GM19025 (cell line): ENCODE data around the gene KIFC1.

Source experiments
- ATAC-seq: cut with Tn5 transposase; IDR thresholded peaks from one replicate; pipeline ENCODE4 v1.9.1; 2021; ENCODE audit warnings: mild to moderate bottlenecking, low read depth, moderate library complexity; ENCODE audit not compliant: unreplicated experiment

KIFC1 gene

DNA sequence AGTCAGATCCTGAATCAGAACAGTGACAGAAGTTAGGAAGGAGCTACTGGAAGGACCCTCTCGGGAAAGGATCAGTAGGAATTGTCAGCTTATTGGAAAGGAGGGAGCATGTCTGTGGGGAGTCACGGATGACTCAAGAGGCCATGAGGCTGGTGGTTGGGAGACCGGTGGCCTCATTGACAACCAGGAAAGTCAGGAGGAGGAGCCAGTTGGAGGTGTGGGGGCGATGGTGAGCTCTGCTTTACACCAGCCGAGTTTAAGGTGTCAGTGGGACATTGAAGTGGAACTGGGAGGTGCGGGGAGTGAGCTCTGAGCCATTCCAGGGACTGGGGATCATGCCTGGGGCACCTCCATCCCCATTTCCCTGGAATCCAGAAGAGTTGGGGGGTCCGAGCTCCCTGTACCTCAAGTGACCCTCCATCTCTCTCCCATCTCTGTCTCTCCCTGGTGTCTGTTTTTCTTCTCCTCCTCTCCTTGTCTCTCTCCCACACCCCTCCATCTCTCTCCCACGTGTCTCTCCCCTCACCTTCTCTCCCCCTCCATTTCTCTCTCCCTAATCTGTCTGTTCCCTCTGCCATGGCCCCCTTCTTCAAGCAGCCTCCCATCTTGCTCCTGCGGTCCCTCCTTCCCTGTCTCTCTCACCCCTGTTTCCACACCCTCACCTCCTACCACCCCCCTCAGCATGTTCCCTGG lies 48.5 kb downstream of the KIFC1 start:
- no peak for ATAC-seq

GRCh38 chr6:33440649-33441309 lies 49.2 kb downstream of the KIFC1 start:
- ATAC-seq = no peak

DNA sequence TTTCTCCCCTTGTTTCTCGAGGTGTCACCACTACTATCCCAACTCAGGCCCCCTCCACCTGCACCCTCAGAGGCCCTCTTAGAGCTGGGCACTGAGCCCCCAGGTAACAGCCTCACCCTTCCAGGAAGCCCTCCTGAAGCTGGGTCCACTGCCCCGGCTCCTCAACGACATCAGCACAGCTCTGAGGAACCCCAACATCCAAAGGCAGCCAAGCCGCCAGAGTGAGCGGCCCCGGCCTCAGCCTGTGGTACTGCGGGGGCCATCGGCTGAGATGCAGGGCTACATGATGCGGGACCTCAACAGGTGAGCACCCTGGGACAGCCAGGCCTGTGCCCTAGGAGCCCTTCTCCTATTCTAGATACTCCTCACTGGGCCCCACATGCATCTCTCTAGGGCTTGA lies 49.8 kb downstream of the KIFC1 start:
- ATAC-seq = no peak

DNA sequence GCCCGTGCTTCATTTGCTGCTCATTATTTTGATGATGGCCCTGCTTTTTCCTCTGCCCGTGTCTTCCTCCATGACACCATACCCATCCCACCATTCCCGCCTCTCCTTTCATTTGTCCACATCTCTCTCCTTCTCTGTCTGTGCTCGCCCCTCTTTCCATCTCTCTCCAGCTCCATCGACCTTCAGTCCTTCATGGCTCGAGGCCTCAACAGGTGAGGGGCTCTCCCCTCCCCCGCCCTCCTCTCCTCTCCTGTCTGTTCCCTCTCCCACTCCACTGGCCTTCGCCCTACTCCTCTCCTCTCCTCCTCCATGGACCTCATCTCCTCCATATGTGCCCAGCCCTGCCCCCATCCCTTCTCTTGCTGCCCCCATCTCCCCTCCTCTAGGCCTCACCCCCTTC lies 50.7 kb downstream of the KIFC1 start:
- no peak for ATAC-seq

- no peak for ATAC-seq
These were observed 51.4 kb downstream of the KIFC1 start for GRCh38 chr6:33443025-33443424.

DNA sequence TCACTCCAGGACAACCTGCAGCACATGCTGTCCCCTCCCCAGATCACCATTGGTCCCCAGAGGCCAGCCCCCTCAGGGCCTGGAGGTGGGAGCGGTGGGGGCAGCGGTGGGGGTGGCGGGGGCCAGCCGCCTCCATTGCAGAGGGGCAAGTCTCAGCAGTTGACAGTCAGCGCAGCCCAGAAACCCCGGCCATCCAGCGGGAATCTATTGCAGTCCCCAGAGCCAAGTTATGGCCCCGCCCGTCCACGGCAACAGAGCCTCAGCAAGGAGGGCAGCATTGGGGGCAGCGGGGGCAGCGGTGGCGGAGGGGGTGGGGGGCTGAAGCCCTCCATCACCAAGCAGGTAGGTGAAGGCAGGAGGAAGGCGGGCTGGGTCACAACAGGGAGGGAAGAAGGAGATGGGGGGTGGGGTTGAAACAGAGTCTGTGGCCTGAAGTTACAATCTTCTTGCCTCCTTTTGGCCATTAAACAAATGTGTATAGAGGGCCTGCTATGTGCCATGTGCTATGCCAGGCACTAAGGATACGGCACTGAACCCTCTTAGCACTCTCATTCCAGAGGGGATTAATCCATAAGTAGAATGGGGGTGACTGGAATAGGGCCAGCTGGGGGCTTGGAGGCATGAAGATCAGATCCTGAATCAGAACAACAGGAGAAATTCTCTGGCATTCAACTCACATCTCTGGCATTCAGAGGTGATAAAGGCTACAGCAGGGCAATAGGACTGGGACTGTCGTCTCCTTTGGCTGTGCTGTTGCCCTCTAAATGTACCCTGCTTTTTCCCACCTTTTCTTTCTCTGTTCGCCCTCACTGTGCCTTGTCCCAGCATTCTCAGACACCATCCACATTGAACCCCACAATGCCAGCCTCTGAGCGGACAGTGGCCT lies 52.2 kb downstream of the KIFC1 start:
- ATAC-seq = no peak

GRCh38 chr6:33445119-33445603 lies 53.5 kb downstream of the KIFC1 start:
- no peak for ATAC-seq

GRCh38 chr6:33446356-33446755 lies 54.7 kb downstream of the KIFC1 start:
- no peak for ATAC-seq

DNA sequence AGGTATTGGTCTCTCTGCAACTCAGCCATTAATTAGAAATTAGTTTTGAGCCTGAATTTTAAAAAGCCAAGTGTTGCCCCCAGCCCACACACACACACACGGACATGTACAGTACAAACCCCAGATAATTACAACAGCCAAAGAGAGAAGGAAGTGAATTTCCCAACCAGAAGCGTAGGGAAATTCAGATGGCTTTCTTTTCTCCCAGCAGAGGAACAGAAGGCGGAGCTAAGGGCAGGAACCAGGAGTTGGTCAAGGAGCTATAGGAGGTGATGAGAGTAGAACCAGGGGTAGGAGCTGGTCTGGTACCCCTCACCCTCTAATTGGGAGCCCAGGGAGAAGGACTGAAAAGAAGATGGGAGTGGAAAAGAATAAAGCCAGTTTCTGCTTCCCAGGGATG lies 58.8 kb downstream of the KIFC1 start:
- no peak for ATAC-seq

DNA sequence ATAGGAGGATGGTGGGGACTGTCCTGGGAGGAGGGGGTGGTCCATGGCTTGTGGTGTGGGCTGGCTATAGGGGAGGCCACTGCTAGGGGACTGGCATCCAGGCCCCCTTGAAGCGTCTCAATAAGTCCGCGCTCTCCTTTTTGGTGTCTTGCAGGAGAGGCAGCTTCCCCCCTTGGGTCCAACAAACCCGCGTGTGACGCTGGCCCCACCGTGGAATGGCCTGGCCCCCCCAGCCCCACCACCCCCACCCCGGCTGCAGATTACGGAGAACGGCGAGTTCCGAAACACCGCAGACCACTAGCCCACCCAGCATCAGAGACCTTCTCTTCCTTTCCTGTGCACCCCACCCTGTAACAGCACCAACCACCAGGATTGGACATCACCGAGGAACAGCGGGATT lies 60.0 kb downstream of the KIFC1 start:
- no peak for ATAC-seq

GRCh38 chr6:33452496-33452895 lies 60.9 kb downstream of the KIFC1 start:
- ATAC-seq = no peak

GRCh38 chr6:33453393-33454008 lies 61.9 kb downstream of the KIFC1 start:
- ATAC-seq = no peak

- ATAC-seq = peak; percentile 100
These were observed 62.7 kb downstream of the KIFC1 start, which contains the start of gene ZBTB9 for GRCh38 chr6:33454009-33454946. Gene ZBTB9 (plus strand): TSS chr6:33454576. CDS start chr6:33455101, 525 bp downstream.

GRCh38 chr6:33455051-33455450 lies 63.4 kb downstream of the KIFC1 start:
- no peak for ATAC-seq

GRCh38 chr6:33456156-33456555 lies 64.5 kb downstream of the KIFC1 start:
- no peak for ATAC-seq

GRCh38 chr6:33458676-33459075 lies 67.1 kb downstream of the KIFC1 start:
- no peak for ATAC-seq

GRCh38 chr6:33459226-33459625 lies 67.6 kb downstream of the KIFC1 start:
- no peak for ATAC-seq
